NCI-H2196 (cell line): ENCODE data around the gene AMOTL1.

Experiments
- DNase-seq: peaks from one replicate; lab custom pipeline; 2025; ENCODE audit not compliant: unreplicated experiment; lab: John Stamatoyannopoulos, UW

AMOTL1 gene

GRCh38 chr11:94742665-94743064 lies 25.5 kb upstream of the AMOTL1 start:
- no peak for DNase-seq

GRCh38 chr11:94746721-94747120 lies 21.4 kb upstream of the AMOTL1 start:
- no peak for DNase-seq

DNA sequence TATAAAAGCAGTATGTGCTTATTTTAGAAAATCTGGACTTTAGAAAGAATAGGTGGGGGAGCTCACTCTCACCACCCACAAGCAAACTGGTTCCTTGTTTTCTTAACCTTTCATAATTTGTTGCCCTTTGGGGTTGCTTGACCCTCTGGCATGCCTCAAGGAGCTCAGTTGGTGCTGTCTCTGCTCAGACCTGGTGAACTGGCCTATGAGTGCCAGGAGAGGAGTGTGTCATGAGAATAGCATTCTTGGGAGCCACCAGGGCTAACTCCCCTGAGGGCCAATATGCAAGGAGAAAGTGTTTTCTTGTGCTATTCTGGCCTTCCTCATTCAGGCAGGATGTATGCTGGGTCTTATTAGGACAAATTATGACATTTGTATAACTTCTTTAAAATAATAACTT lies 21.0 kb upstream of the AMOTL1 start:
- no peak for DNase-seq

GRCh38 chr11:94747601-94748041 lies 20.5 kb upstream of the AMOTL1 start:
- no peak for DNase-seq

- no peak for DNase-seq
Measured at GRCh38 chr11:94749369-94749768, 18.8 kb upstream of the AMOTL1 start.

- DNase-seq, result no peak
Measured at GRCh38 chr11:94750319-94751217, 17.6 kb upstream of the AMOTL1 start.

GRCh38 chr11:94751218-94751609 lies 16.9 kb upstream of the AMOTL1 start:
- no peak for DNase-seq

GRCh38 chr11:94751786-94752185 lies 16.4 kb upstream of the AMOTL1 start:
- DNase-seq, result no peak

- DNase-seq, result no peak
Measured at GRCh38 chr11:94753630-94754029, 14.5 kb upstream of the AMOTL1 start.

DNA sequence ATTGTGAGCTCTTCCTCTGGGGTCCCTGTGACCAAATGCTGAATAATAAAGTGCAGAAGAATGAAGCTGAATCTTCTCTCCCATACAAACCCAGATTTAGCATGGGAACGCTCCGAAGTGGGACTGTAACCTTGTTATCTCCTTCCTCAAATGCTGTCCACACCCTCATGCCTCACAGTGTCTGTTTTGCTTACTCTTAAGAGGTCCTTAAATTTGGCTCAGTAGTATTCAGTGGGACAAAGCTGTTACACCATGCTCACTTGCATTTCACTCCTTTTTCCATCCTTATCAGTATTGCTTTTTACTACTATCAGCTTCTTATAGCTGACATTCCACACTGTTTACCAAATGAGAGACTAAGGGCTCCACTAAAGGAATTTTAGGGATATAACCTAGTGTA lies 13.8 kb upstream of the AMOTL1 start:
- DNase-seq, result no peak

DNA sequence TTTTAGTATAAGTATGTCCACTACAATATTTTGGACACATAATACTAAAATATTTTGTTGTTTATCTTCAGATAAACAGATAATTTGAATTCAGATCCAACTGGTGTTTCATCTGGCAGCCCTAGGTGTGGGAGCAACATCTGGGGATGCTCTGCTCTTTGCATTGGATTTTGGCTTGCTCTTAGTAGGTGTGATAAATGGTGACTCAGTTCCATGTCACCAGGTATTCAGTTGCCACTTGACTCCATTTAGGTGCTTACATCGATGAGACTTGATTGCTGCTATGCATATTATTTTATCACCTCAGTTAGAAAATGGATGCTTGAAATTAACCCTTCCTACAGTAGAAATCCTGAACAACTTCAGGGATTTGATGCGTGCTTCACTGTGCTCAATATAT lies 13.3 kb upstream of the AMOTL1 start:
- DNase-seq, result no peak

- no peak for DNase-seq
Measured at GRCh38 chr11:94755494-94755893, 12.7 kb upstream of the AMOTL1 start.

DNA sequence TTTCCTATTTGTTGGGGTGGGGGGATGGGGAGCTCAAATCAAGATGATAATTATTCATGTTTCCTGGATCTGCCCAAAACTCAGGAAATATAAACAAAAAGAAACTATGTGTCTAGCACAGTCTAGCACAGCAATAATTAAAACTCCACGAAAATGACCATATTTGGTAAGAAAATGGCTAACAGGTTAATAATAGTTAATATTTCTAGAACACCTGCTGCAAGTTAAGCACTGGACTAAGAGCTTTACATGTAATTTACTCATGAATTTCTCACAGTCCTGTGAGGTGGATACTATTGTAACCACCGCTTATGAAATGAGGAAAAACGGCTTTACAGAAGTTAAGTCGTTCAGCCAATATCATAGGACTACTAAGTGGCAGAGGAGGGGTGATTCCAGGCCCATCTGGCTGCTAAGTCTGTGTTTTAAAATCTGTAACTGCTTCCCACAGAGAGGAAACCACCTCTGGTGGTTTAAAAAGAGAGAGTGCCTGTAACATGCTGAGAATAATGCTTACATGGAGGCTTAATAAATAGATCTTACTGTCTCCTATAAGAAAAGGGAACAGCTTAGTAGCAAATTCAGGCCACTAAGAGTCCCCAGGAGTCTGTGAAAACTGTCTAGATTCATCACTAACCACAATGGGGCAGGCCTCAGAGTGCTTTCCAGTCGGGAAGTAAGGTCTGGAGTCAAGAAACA lies 11.0 kb upstream of the AMOTL1 start:
- no peak for DNase-seq

DNA sequence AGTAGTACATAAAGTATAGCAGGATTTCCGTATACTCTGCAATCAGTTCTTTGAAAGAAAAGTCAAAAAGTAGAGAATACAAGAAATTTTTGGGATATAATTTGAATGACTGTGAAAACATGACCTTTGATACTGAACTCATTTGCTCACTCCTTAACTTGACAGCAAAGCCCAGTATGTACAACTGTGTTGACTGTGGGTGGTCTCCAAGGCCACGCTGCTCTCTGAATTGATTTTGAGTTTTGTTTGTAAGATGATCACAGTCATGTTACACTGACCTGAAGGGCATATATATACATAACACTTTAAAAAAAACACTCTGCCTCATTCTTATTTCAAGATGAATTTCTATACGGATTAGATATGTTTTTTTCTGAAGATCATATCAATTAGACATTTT lies 9.5 kb upstream of the AMOTL1 start:
- no peak for DNase-seq

GRCh38 chr11:94759522-94759921 lies 8.6 kb upstream of the AMOTL1 start:
- DNase-seq, result no peak

DNA sequence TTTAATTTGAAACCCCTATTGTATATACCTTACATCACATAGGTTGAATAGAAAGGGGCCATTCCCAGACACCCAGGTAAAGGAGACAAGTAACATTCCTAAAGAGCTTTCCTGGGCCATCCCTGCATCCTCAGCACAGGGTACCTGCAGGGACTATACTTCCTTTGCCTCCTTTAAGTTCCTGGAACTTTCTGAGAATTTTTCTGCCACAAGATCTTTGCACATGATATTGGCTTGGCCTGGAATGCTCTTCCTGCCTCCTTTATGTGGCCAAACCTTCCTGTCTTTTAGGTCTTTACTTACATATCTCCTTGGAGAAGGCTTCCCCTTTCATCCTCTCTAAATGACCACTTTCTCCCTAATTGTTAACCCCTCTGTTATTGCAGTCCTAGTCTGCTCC lies 7.9 kb upstream of the AMOTL1 start:
- no peak for DNase-seq

- no peak for DNase-seq
Measured at GRCh38 chr11:94762208-94762607, 5.9 kb upstream of the AMOTL1 start.

DNA sequence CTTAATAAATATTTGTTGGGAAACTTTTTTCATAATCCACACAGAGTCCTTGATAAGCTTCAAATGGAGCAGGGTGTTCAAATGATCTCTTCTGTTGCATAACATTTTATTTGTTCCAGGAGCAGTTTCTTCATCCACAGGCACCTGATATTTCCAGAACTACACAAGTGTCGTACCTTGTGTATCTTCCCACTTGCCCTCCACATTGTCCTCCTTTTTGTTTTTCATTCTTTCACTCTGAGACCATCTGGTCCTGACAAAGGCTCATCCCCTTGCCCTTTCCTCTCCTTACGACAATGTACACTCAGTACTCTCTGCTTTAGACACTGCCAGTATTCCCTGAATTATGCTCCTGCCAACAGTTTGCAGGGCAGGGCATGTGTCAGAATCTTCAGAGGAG lies 5.2 kb upstream of the AMOTL1 start:
- no peak for DNase-seq

GRCh38 chr11:94766713-94767206 lies 1.4 kb upstream of the AMOTL1 start:
- no peak for DNase-seq

GRCh38 chr11:94767291-94767690 lies 865 bp upstream of the AMOTL1 start:
- no peak for DNase-seq

- no peak for DNase-seq
Measured at GRCh38 chr11:94768602-94769541, 716 bp downstream of the AMOTL1 start.
